SKM-1 (cell line): ENCODE data around the gene GRHL3.

Experiments used
- DNase-seq: peaks from one replicate; lab custom pipeline; 2025; ENCODE audit not compliant: unreplicated experiment; lab: John Stamatoyannopoulos, UW

GRHL3 gene

DNA sequence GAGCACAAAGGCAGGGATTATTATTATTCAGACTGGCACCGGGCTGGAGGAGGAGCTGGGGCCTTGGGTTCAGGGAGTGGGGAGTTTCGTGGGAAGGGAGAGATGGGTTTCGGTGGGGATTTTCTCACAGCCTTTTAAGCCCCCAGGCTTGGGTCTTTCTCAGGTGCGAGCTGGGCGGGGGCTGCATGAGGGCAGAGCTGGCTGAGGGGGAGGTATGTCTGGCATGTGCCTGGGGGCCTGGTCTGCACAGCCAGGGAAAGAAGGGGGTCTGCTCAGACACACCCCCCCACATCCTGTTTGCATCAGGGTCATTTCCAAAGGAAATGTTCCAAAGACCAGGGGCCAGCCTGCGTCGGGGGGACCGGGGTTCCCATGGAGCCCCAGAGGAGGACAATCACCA, 21.6 kb downstream of the GRHL3 start:
- no peak for DNase-seq

DNA sequence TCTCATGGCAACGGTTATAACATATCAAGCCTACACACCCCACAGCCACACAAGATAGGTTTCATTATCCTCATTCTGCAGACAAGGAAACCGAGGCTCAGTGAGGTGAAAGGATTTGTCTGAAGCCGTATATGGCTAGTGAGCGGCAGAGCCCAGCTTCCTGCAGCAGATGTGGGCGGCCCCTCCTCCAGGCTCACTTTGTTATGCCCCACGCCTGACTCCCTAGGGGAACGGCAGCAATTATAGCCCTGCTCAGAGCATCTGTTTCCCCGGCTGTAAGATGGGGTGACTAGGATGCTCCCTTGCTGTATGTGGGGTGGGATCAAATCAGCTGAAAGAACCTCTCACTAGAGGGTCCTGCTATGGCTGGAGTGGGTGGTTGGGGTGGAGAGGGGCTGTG, 22.1 kb downstream of the GRHL3 start:
- DNase-seq: no peak

DNA sequence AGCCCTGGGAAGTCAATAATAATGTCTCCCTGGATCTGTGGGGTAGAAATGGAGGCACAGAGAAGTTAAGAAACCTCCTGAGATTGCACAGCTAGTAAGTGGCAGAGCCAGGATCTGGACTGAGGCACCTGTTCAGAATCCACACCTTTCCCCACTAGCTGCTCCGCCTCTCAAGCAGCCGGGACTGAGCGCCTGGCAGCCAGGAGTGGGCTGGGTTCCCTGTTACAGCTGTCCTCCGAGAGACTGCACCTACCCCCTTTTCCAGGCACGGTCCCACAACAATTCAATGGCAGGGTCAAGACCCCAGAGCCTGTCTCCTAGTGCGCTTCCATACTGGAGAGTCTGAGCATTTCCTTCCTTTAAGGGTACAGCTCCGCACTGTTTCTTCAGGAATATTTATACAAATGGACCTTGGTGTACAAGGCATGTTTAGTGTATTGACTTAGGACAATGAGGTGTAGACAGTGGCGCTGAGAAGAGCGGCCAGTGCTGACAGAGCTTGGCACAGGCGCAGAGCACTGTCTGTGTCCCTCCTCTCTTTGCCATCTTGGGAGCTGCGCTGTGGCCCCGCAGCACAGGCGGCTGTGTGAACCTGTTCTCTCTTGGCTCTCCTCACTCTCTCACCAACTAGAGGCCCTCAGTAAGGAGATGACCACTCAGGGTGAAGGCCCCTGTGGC, 24.4 kb downstream of the GRHL3 start:
- DNase-seq: no peak

DNA sequence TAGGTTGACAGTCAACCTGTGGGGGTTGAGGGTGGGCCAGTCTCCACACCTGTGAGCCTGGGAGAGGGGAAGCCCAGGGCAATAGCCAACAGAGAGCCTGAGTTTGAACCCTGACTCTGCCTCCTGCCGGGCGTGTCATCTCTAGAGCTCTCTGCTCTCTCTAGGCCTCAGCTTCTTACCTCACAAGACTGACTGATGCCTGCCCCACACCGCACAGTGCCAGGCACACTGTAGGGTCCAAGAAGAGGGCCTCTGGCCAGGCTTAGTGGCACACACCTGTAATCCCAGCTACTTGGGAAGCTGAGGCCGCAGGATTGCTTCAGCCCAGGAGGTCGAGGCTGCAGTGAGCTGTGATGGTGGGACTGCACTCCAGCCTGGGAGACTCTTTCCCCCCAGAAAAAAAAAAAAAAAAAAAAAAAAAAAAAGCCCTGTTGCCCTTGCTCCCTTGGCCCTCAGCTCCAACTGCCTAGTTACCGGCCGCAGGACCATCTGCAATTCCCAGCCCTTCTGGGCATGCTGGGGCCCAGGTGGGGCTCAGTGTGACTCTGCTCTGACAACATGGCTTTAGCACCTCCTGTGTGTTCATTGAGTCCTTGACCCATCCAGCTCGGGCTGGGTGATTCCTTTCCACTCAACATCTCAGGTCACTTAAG, 25.1 kb downstream of the GRHL3 start:
- DNase-seq: no peak

DNA sequence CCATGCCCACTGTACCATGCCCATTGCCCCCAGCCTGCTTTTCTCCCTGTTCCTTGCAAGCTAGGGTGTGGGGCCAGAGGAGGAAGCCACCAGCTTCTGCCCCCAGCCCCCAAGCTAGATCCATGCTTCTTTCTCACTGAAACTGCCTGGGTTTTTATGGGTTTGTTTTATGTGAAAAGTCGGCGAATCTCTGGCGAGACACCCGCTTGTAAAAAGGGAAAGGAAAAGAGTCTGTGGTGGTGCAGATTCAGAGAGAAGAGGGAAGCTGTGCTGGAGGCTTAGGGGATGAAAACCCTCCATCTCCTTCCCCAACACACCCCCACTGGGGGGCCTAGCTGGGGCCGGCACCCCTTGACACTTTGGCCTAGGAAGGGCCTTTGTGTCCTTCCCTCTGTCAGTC, 26.2 kb downstream of the GRHL3 start:
- DNase-seq: no peak

DNA sequence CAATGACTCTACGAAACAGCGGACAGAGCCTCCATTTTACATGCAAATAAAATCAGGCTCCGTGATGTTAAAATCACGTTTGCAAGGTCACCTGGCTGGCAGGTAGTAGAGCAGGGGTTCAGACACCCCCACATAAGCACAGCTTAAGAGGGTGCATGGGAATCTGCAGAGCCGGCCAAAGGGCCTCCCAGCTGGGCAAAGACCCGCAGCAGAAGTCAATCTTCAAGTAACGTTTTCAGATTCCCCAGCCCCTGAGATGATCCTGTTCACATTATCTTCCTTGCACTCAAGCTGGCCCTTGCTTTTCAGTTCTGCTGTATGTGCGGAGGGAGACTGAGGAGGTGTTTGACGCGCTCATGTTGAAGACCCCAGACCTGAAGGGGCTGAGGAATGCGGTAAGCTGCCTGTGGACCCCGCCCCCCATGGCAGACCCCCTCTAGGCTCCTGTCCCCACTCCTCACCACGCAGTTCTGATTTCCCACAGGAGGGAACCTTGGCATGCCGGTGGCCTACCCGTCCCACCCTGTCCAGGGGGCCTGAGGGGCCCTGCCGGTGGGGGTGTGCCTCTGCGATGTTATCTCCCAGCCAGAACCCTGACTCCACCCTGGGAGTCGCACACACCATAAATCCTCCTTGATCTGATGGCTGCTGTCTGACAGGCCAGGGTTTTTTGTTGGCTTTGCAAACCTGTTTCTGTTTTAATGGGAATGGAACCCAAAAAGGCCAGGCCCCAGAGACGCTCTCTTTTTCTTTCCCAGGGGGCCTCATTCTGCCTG, 28.2 kb downstream of the GRHL3 start:
- DNase-seq: no peak

DNA sequence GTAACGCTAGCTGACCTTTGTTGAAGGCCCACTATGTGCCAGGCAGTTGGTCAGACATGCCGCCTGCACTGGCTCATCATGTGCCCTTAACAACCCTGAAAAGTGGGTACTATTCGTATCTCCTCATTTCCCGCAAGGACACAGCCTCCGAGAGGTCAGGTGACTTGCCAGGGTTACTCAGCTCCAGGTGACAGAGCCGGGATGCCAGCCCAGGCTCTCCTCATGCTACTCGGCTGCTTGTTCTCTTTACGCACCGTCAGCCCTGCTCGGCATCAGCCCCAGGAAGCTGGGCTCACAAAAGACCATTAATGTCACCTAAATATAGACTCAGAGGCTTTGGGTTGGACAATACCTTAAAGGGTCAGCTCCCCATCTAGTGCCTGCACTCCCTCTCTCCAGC, 29.0 kb downstream of the GRHL3 start:
- no peak for DNase-seq

DNA sequence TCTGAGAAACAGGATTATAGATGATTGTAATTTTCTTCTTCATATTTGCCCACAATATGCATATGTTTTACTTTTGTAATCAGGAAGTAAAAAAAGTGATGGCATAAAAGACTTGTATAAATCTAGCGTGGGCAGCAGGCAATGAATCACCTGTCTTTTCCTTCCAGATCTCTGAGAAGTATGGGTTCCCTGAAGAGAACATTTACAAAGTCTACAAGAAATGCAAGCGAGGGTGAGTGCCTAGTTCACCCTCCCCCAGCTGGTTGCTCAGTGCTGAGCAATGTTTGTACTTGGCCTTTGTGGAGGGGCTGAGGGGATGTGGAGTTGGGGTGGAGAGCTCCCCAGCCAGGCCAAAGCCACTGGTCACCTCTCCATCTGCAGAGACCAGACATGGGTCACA, 30.7 kb downstream of the GRHL3 start:
- DNase-seq: no peak

DNA sequence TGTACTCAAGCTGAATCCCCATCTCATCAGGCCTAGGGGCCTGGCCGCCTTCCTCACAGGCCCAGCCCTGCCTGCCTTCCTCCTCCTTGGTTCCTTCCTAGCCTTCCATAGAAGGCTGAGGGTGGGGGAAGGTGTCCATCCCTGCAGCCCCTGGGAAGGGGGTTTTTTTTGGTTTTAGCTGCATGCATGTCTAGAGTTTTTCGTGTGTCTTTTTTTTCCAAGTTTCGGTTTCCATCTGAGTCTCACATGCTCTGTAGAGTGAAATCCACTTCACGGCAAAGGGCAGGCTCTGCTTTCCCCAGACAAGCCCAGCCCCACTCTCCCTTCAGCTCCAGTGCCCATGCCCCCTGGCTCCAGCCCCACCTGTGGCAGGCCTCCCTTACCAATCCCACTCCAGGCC, 32.1 kb downstream of the GRHL3 start:
- DNase-seq: no peak

DNA sequence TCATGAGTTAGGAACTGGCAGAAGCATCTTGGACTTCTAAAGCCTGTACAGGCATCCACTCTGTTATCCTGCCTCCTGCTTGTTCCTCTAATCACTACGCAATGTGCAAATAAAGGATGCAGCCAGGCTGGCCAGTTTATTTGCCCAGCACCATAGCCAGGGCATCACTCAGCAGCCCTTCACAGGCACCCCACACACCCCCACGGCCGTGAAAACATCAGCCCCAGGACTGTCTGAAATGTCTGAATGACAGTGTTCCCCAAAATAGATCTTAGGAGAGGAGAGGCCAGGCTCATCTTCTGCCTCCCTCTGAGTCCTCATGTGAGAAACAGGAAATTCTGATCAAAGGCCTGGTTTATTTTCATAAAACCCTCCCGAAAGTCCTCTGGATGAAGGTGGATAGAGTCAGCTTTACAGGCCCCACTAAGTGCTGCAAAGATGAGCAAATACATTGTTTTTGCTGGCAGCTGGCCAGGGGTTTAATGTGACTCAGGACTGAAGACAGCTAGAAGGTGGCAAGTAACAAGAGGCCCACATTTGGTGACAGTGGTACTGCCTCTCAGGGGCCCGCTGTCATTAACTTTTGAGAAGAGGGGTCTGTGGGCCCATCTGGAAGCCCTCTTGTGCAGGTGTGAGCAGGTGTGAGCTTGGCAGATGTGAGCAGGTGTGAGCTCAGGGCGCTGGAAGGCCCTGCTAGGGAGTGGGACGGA, 32.9 kb downstream of the GRHL3 start:
- DNase-seq: no peak

DNA sequence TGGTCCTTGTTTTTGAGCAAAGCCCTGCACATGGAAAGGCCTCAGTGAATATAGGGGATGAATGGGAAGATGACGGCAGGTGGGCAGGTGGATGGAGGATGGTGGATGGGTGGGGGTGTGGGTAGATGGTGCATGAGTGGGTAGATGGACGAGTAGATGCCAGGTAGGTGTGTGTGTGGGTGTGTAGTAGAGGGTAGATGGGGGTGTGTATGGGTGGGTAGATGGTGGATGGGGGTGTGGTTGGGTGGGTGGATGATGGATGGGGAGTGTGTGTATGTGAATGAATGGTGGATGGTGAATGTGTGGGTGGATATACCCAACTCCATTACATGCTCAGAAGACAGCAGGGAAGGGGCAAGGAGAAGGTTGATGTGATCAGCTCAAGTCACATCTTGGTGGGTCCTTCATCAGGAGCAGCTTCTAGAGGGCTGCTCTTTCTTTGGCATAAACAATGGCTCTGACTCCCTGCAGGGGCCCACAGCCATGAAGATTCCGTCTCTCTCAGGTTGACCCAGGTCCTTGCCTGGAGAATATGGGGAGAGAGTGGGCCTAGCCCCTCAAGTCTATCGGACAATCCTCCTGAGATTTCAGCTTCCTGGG, 34.2 kb downstream of the GRHL3 start:
- DNase-seq: no peak

DNA sequence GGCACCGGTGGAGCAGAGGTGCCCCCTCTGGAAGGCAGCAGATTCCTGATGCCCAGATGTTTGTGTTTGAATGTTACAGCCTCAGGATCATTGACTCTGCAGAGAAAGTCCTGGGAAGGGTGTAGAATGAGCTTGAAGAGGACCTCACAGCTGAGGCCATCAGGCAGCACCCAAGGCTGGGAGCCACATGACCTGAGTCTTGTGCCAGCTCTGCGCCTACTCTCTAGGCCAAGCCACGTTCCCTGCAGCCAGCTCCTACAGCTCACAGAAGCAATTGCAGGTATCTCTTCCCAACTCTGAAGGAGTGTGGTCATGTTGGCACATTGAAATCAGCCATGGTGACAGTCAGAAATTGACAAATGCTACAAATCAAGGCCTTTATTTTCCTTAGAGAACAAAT, 36.3 kb downstream of the GRHL3 start:
- DNase-seq: no peak

DNA sequence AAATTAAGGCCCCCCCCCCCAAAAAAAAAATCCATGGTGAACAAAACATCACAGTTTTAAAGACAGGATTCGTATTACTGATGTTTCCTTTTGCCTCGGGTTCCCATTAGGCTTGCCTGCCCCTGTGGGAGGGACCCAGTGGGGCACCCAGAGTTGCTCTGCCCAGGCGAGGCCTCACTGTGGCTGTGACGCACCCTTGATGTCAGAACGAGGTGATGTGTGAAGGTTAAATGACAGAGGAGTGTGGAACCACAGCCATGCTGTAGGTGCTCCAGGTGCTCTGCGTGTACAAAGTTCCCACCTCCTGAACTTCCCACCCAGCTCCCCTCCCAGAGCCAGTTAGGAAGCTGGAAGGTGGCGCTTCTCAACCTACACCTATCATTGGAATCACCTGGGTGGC, 37.9 kb downstream of the GRHL3 start:
- no peak for DNase-seq

DNA sequence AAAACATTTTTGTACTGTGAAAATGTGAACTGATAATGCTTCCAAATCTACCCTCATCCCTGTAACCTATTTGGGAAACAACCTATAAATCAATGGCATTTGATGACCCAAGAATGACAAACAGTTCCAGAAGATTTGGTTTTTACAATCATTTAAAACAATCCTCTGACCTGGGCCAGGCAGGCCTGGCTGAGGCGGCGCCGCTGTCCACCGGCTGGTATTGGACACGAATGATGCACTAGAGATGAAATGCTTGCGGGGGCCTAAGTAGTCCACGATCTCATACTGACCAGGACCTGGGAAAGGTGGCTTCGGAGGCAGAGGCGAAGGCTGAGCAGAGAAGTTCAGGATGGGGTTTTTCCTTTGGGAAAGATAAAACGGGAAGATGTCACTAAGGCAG, 41.5 kb downstream of the GRHL3 start:
- no peak for DNase-seq

DNA sequence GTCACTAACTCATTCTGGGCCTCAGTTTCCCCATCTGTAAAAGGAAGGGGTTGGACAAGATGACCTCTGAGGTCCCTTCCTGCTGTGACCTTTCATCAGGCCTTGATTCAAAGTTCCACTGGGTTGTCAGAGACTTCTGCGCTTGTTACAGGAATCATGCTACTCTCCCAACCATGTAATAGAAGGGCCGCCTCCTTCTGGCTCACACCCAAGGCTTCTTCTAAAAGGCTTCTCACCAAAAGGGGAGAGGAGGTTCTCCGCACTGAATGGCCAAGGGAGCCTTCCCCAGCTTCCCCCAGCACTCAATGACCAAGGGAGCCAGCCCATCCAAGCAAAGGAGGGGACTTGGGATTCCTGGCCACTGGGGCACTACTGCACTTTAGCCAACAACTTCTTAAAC, 42.7 kb downstream of the GRHL3 start:
- no peak for DNase-seq

DNA sequence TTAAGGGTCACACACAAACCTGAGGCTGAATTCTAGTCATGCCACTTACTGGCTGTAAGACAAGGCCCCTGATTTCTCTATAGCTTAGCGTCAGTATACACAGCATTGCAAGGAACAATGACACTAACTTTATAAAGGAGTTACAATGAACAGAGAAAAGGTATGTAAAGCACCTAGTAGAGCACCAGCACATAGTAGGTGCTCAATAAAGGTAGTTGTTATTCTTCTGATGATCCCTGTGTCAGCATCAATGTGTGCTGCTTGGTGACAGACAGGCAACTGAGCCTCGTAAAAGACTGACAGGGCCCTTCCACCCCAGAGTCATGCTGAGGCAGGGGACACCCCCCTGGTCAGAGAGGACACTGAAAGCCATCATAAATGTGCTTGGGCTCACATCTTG, 43.2 kb downstream of the GRHL3 start:
- no peak for DNase-seq

DNA sequence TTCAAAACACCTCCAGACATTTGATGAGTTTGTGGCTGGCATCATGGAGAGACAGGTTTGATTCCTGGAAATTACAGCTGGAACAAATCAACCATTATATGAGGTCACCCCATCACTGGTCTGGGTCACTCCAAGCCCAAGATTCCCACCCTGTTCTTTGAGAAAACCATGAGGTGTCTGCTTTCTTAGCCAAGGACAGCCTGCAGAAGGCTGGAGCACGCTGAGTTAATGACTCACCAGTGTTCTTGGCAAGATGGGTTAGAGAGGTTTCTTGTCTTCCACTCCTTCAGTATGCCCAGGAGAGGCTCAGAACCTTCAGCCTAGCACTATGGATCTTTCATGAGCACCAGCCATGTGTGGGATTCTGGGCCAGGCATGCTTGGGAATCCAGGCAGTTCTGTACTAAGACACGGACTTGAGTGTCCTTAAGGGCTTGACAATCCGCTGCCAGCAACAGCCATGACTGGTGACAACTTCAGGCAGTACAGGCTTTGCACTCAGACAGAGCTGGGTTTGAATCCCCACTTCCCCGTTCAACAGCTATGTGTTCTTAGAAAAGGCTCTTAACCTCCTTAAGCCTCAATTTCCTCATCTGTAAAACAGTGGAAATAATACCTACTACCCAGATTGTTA, 43.9 kb downstream of the GRHL3 start:
- no peak for DNase-seq

DNA sequence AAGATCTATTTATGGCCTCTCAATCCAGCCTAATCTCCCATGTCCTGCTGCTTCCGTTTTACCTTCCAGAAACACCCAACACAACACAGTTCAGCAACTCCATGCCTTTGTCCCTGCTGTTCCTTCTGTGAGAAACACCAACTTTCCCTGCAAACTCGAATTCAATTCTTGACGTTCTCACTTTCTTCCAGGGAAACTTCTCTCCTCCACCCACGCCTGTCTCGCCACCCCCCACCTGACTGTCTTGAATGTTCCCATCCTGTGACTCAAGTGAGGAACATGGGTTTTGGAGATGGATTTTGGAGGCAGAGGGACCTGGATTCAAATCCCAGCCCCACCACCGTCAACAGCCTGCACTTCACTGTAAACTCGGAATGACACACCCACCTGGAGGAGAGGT, 44.8 kb downstream of the GRHL3 start:
- DNase-seq: no peak

DNA sequence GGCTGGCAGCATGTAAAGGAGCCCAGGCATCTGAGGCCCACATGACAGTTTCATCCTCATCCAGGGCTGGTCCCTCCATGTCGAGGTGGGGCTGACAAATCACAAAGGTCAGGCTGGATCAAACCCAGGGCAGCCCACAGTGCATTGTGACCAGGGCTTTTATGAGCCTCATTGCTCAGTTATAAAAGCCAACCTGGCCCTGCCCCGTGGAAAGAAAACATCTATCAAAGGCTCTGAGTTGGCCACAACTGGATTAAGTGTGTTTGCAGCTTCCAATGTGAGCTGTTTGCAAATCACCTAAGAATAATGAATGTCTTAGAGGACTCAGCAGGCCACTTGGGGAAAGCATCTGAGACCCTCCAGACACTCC, 45.4 kb downstream of the GRHL3 start:
- no peak for DNase-seq

DNA sequence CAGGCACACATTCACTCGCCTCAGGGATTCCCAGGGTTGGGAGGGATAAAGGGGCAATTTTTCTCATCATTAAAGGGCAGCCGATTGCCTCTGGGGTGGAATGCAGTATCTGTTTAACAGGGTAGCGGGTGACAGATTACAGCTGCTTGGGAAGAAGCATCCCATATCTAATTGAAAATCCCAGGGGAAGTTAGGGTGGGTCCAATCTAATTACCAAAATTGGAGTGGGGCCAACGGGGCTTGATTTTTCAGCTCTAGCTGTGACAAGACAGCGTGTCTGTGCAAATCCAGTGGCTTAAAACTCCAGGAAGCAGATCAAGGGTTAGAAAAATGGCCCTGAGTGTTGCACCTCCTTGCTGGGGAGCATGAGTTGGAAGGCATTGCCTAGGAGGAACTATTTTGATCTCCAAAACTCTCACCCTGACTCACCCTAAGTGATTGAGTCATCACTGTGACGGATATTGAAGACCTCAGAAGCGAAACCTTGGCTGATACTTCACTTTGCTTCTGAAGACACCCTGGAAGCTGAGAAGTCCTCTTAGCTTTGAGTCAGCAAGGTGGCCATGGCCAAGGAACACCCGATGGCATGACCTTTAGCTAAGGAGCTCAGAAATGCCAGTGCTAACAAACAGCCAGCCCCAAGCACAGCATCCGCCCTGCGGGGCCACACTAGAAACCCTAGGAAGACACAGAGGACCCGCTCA, 46.0 kb downstream of the GRHL3 start:
- DNase-seq: no peak
